WTC11 (cell line): Measurements from ENCODE around the gene CSPG5. TPM values are rescaled to one million over a fixed set of nuclear protein-coding genes. Genes with fewer than 3 reads are reported as not detected.

Source experiments
- ATAC-seq: fragments of 200-7000 bp; cut with Tn5 transposase; 2 replicates; pipeline ENCODE4 v1.10.0; 2021; ENCODE audit warnings: mild to moderate bottlenecking, moderate library complexity
- CTCF ChIA-PET: fragments of 300-600 bp; sonication (Branson Sonifier 250); formaldehyde crosslinking; loops from one replicate; lab custom pipeline; 2021; ENCODE audit warnings: antibody characterized with exemption; lab: Charles Lee
- POLR2A ChIA-PET: fragments of 350-600 bp; sonication (Branson Sonifier 250); formaldehyde crosslinking; loops from one replicate; lab custom pipeline; 2021; ENCODE audit warnings: antibody characterized with exemption; lab: Charles Lee
- DNase-seq: peaks from one replicate; pipeline ENCODE4 v3.0.0; 2021; ENCODE audit warnings: low spot score
- H3K27ac Mint-ChIP-seq: 2 replicates; pipeline ENCODE4 v1.8.0; 2021; ENCODE audit warnings: mixed read lengths
- H3K27me3 Mint-ChIP-seq: 2 replicates; pipeline ENCODE4 v1.8.0; 2021; ENCODE audit warnings: low read depth, mild to moderate bottlenecking, moderate library complexity, mixed read lengths
- H3K36me3 Mint-ChIP-seq: 2 replicates; pipeline ENCODE4 v1.8.0; 2021; ENCODE audit warnings: mixed read lengths
- H3K4me1 Mint-ChIP-seq: 2 replicates; pipeline ENCODE4 v1.8.0; 2022; ENCODE audit warnings: mixed read lengths
- H3K4me3 Mint-ChIP-seq: 2 replicates; pipeline ENCODE4 v1.8.0; 2021; ENCODE audit warnings: mild to moderate bottlenecking, moderate library complexity, mixed read lengths
- H3K9me3 Mint-ChIP-seq: 2 replicates; pipeline ENCODE4 v1.8.0; 2021; ENCODE audit warnings: mixed read lengths
- AR ChIP-seq: fragments of 250-450 bp; sonication (Bioruptor Pico); IDR thresholded peaks from 2 replicates; pipeline ENCODE4 v1.9.0; 2021; ENCODE audit warnings: mild to moderate bottlenecking
- ELF4 ChIP-seq: sonication (generic); formaldehyde crosslinking; IDR thresholded peaks from 2 replicates; pipeline ENCODE4 v1.8.1; 2022; ENCODE audit warnings: low read depth, mild to moderate bottlenecking, moderate library complexity, missing genetic modification reagents
- GABPB1 ChIP-seq: sonication (generic); formaldehyde crosslinking; IDR thresholded peaks from 2 replicates; pipeline ENCODE4 v1.8.1; 2023; ENCODE audit warnings: mild to moderate bottlenecking, missing genetic modification reagents
- IRF2 ChIP-seq: sonication (generic); formaldehyde crosslinking; IDR thresholded peaks from 2 replicates; pipeline ENCODE4 v1.8.0; 2022; ENCODE audit warnings: low read depth, missing genetic modification reagents, borderline replicate concordance
- ZNF263 ChIP-seq: sonication (generic); formaldehyde crosslinking; IDR thresholded peaks from 2 replicates; pipeline ENCODE4 v1.8.1; 2022; ENCODE audit warnings: low read depth, mild to moderate bottlenecking, moderate library complexity, missing genetic modification reagents
- total RNA-seq: library from RNA; stranded (reverse); gene quantifications from 3 replicates; pipeline ENCODE4 v1.2.3, GENCODE V29; 2021
- TF ChIP-seq, protein P1 (sequence below): sonication (generic); formaldehyde crosslinking; IDR thresholded peaks from 2 replicates; pipeline ENCODE4 v1.8.1; 2023; ENCODE audit warnings: mild to moderate bottlenecking, missing genetic modification reagents, moderate library complexity
- TF ChIP-seq, protein P2 (sequence below): sonication (generic); formaldehyde crosslinking; IDR thresholded peaks from 2 replicates; pipeline ENCODE4 v1.8.0; 2022; ENCODE audit warnings: mild to moderate bottlenecking, missing genetic modification reagents
- TF ChIP-seq, protein P3 (sequence below): fragments of 250-450 bp; sonication (Bioruptor Pico); IDR thresholded peaks from 2 replicates; pipeline ENCODE4 v1.9.0; 2021; ENCODE audit warnings: moderate library complexity, mild to moderate bottlenecking, inconsistent platforms, borderline replicate concordance
- TF ChIP-seq, protein P4 (sequence below): fragments of 250-450 bp; sonication (Bioruptor Pico); conservative IDR thresholded peaks from 2 replicates; pipeline ENCODE4 v1.9.0; 2021; ENCODE audit warnings: mild to moderate bottlenecking
- TF ChIP-seq, protein P5 (sequence below): sonication (generic); formaldehyde crosslinking; IDR thresholded peaks from 2 replicates; pipeline ENCODE4 v1.8.1; 2023; ENCODE audit warnings: mild to moderate bottlenecking, missing genetic modification reagents

The CSPG5 gene
- total RNA-seq, 1 experiment from 2014 or later = 3.3 TPM

DNA sequence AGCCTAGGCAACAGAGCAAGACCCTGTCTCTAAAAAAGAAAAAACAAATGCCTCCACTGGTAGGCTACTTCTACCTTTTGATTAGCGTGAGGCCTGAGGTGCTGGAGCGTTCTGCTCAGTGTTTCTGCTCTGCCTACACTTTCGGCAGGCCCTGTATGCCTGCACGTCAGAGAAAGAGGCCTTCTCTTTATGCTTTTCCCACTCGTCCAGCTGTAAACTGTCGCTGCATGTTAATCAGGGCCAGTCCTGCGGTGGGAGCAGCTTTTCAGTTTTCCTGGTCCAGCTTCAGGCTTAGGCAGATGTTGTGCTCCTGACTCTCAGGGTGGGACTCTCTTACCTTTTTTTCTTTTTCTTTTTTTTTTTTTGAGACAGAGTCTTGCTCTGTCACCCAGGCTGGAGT, 25.3 kb downstream of the CSPG5 start:
- Mint-ChIP-seq H3K36me3 (0 out of 2 replicates have a peak, but pooled peaks cover 2% of the 10 kb centered on the region), H3K4me1 (no peaks in the 10 kb centered on the region), H3K4me3 (no peak overlapping the region)
- POLR2A ChIA-PET = no interaction called here
- no peak for ATAC-seq
- DNase-seq = no peak
- TF ChIP-seq, protein P1, sequence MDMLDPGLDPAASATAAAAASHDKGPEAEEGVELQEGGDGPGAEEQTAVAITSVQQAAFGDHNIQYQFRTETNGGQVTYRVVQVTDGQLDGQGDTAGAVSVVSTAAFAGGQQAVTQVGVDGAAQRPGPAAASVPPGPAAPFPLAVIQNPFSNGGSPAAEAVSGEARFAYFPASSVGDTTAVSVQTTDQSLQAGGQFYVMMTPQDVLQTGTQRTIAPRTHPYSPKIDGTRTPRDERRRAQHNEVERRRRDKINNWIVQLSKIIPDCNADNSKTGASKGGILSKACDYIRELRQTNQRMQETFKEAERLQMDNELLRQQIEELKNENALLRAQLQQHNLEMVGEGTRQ (CRISPR knock-in tag) = no peak
- TF ChIP-seq, protein P2, sequence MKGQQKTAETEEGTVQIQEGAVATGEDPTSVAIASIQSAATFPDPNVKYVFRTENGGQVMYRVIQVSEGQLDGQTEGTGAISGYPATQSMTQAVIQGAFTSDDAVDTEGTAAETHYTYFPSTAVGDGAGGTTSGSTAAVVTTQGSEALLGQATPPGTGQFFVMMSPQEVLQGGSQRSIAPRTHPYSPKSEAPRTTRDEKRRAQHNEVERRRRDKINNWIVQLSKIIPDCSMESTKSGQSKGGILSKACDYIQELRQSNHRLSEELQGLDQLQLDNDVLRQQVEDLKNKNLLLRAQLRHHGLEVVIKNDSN = no peak
- TF ChIP-seq, all 79 proteins: peak for 0
- CTCF ChIA-PET = interaction anchor here (0.7 to 3.2 kb wide), 2 partner anchors 24 to 31 kb away, joined by 4 to 11 read pairs; no protein-coding TSS in a partner anchor
- peaks cover 5% of the 10 kb centered on the region for H3K27me3 Mint-ChIP-seq
- no peak overlapping the region for H3K27ac Mint-ChIP-seq
- peaks cover 5% of the 10 kb centered on the region; the same call in 1 of the 2 replicates for H3K9me3 Mint-ChIP-seq

- Mint-ChIP-seq H3K4me3 (no peak overlapping the region), H3K36me3 (no peaks in the 10 kb centered on the region), H3K4me1 (no peaks in the 10 kb centered on the region), H3K27ac (no peak overlapping the region)
- no peak; the same call in 1 of the 2 replicates for ATAC-seq
- TF ChIP-seq, protein P3, sequence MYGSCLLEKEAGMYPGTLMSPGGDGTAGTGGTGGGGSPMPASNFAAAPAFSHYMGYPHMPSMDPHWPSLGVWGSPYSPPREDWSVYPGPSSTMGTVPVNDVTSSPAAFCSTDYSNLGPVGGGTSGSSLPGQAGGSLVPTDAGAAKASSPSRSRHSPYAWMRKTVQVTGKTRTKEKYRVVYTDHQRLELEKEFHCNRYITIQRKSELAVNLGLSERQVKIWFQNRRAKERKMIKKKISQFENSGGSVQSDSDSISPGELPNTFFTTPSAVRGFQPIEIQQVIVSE = no peak
- TF ChIP-seq, protein P4, sequence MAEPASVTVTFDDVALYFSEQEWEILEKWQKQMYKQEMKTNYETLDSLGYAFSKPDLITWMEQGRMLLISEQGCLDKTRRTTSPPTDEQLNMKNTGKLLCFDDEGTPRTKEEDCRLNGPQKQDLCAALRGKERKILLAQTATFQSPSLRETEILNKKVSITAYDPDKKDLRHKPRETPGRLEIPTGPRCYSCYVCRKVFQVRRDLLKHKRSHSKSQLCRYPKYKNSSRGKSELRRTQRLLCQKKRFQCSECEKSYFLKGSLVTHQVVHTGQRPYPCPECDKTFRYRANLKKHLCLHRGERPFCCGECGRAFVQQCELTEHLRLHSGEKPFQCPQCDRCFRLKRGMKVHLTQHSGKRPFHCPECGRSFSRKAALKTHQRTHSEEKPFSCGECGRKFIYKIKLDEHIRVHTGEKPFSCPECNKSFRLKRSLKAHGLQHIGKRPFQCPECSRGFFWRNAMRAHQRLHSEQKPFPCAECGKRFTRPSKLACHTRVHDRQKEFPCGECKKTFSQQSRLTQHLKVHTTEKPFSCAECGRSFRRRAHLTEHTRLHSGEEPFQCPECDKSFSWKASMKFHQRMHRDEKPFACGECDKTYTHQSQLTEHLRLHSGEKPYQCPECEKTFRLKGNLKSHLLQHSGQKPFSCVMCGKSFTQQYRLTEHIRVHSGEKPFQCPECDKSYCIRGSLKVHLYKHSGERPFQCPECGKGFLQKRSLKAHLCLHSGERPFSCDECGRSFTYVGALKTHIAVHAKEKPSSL = no peak
- TF ChIP-seq IRF2 (CRISPR knock-in tag) (no peak), AR (no peak), ELF4 (no peak)
- TF ChIP-seq, protein P1 (CRISPR knock-in tag) = no peak
- TF ChIP-seq, all 79 proteins: peak for 0
- DNase-seq = no peak
- peaks cover 4% of the 10 kb centered on the region for H3K9me3 Mint-ChIP-seq
- H3K27me3 Mint-ChIP-seq = no peaks in the 10 kb centered on the region; the same call in 1 of the 2 replicates
- ChIA-PET POLR2A (interaction anchor here (0.6 kb wide), 1 partner anchor 153 kb away, joined by 6 read pairs; no protein-coding TSS in a partner anchor), CTCF (interaction anchor here (0.6 to 1.7 kb wide), 2 partner anchors 20 to 232 kb away, joined by 4 to 5 read pairs; no protein-coding TSS in a partner anchor)
Measured at GRCh38 chr3:47542471-47543173, 36.0 kb downstream of the CSPG5 start.

DNA sequence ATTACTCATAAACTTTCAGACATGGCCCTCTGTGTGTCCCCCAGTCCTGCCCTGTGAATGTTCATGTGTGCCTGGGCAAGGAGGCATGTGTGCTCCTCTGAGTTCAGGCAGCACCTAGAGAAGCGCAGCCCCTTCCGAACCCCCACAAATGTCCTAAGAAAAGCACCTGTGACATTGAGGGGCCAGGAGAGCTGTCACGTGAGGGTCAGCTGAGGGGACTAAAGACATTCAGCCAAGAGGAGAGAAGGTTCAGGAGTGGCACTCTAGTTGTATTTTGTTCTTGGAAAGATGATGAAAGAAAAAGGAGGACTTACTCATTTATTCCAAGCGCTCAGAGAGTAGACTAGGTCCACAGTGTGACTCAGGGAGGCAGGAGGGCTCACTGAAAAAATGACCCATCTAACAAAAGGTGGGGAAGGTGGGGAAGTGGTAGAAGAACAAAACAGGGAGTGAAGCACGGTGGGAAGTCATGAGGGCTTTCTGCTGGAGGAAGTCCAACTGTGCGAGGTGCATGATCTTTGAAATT, 37.0 kb downstream of the CSPG5 start:
- no peak for ATAC-seq
- ChIA-PET POLR2A (no interaction called here), CTCF (interaction anchor here (0.6 to 1.7 kb wide), 2 partner anchors 19 to 233 kb away, joined by 4 to 5 read pairs; no protein-coding TSS in a partner anchor)
- Mint-ChIP-seq H3K4me1 (0 out of 2 replicates have a peak, but pooled peaks cover 3% of the 10 kb centered on the region), H3K4me3 (no peak overlapping the region), H3K27ac (no peak overlapping the region), H3K36me3 (no peaks in the 10 kb centered on the region), H3K27me3 (no peaks in the 10 kb centered on the region), H3K9me3 (peaks cover 4% of the 10 kb centered on the region)
- no peak for DNase-seq
- TF ChIP-seq GABPB1 (CRISPR knock-in tag) (peak; percentile 64), ZNF263 (no peak)
- TF ChIP-seq, protein P5, sequence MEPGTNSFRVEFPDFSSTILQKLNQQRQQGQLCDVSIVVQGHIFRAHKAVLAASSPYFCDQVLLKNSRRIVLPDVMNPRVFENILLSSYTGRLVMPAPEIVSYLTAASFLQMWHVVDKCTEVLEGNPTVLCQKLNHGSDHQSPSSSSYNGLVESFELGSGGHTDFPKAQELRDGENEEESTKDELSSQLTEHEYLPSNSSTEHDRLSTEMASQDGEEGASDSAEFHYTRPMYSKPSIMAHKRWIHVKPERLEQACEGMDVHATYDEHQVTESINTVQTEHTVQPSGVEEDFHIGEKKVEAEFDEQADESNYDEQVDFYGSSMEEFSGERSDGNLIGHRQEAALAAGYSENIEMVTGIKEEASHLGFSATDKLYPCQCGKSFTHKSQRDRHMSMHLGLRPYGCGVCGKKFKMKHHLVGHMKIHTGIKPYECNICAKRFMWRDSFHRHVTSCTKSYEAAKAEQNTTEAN (CRISPR knock-in tag) = no peak
